Gastrocnemius medialis (tissue), 4 donors: Measurements from ENCODE around the gene RRP8.

ENCODE experiments used
- POLR2A ChIP-seq, 2 donors: fragments of 450-650 bp; IDR thresholded peaks; one replicate each; pipeline ENCODE4 v1.6.1; 2017; ENCODE audit warnings: antibody characterized with exemption in 2 of 2, mild to moderate bottlenecking in 2 of 2, moderate library complexity in 2 of 2
- TF ChIP-seq, protein P1 (sequence below), 5 experiments: fragments of 450-650 bp in 3 of 5; fragments of 200-600 bp in 2 of 5; sonication (generic) in 2 of 5; IDR thresholded peaks in 4 of 5; conservative IDR thresholded peaks in 1 of 5; 1 replicate in 4 of 5; 2 replicates in 1 of 5; pipeline ENCODE4 v1.5.1; 2016 to 2019; ENCODE audit warnings: antibody characterized with exemption in 5 of 5, mild to moderate bottlenecking in 3 of 5, moderate library complexity in 3 of 5

DNA sequence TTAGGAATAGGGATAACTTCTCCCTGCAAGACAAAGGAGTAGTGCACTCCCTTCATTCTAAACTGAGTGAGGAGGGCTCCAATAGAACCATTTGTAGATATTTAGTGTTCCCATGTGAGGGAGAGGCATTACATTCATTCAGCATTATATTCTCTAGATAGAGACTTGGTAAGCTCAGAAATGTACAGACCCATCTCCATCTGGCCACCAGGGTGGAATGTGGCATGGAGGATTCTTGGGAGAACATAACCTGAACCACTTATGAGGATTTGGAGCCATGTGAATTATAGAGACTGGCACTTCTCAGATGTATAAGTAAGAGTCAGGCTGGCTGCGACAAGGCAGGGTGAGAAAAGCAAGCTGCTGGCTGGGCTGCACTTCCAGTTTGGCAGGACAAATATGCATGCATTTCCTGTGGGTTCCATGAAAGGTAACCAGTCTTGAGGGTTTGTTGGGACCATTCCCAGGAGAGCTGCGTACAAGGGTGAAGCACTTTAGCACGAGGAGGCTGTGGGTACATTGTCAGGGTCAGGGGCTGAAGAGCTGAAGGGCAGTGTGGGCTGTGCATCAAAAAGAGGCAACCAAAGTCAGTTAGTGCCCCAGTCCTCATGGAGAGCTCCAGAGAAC lies 9.2 kb downstream of the RRP8 start:
- TF ChIP-seq, protein P1, sequence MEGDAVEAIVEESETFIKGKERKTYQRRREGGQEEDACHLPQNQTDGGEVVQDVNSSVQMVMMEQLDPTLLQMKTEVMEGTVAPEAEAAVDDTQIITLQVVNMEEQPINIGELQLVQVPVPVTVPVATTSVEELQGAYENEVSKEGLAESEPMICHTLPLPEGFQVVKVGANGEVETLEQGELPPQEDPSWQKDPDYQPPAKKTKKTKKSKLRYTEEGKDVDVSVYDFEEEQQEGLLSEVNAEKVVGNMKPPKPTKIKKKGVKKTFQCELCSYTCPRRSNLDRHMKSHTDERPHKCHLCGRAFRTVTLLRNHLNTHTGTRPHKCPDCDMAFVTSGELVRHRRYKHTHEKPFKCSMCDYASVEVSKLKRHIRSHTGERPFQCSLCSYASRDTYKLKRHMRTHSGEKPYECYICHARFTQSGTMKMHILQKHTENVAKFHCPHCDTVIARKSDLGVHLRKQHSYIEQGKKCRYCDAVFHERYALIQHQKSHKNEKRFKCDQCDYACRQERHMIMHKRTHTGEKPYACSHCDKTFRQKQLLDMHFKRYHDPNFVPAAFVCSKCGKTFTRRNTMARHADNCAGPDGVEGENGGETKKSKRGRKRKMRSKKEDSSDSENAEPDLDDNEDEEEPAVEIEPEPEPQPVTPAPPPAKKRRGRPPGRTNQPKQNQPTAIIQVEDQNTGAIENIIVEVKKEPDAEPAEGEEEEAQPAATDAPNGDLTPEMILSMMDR (IDR thresholded peaks at IDR 0.05 in 4 of 5, conservative IDR thresholded peaks at IDR 0.05 in 1 of 5) = no peak
- no peak for TF ChIP-seq POLR2A (IDR thresholded peaks at IDR 0.05)
